A673 (cell line): Measurements from ENCODE around the gene HECTD4.

Source experiments
- EZH2 ChIP-seq: fragments of 200-600 bp; sonication (generic); IDR thresholded peaks from 2 replicates; pipeline ENCODE4 v1.6.1; 2017; ENCODE audit warnings: borderline replicate concordance, low read depth, mild to moderate bottlenecking, mixed read lengths, antibody characterized with exemption, low read length; ENCODE audit not compliant: poor library complexity, severe bottlenecking
- TF ChIP-seq, protein P1 (sequence below): fragments of 300-800, 200-600 bp; sonication (generic); conservative IDR thresholded peaks from 2 replicates; pipeline ENCODE4 v1.5.1; 2017; ENCODE audit warnings: low read depth, mild to moderate bottlenecking, antibody characterized with exemption, low read length, moderate library complexity, mixed read lengths

DNA sequence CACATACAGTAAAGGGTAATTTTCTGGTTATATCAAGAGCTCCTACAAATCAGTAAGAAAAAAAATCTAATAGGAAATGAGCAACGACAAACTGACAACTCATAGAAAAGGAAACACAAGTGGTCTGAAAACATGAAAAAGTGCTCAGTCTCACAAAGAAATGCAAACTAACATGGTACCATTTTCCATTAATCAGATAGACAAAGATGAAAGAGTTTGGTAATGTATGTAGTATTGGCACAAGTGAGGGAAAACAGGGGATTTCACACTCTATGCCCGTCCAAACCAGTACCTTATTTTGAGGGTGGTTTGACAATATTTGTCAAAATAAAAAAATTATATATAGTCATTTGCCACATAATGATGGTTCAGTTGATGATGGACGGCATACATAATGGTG lies 49.7 kb upstream of the HECTD4 start:
- TF ChIP-seq, protein P1, sequence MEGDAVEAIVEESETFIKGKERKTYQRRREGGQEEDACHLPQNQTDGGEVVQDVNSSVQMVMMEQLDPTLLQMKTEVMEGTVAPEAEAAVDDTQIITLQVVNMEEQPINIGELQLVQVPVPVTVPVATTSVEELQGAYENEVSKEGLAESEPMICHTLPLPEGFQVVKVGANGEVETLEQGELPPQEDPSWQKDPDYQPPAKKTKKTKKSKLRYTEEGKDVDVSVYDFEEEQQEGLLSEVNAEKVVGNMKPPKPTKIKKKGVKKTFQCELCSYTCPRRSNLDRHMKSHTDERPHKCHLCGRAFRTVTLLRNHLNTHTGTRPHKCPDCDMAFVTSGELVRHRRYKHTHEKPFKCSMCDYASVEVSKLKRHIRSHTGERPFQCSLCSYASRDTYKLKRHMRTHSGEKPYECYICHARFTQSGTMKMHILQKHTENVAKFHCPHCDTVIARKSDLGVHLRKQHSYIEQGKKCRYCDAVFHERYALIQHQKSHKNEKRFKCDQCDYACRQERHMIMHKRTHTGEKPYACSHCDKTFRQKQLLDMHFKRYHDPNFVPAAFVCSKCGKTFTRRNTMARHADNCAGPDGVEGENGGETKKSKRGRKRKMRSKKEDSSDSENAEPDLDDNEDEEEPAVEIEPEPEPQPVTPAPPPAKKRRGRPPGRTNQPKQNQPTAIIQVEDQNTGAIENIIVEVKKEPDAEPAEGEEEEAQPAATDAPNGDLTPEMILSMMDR = no peak
- TF ChIP-seq EZH2 = no peak
